ENCODE measurements around the gene NOBOX.
"Not testable (repeated sequence)": the region's sequence is repeated elsewhere in the genome, so short reads cannot be mapped to it uniquely, and the experiment has no call there.

Gene NOBOX

DNA sequence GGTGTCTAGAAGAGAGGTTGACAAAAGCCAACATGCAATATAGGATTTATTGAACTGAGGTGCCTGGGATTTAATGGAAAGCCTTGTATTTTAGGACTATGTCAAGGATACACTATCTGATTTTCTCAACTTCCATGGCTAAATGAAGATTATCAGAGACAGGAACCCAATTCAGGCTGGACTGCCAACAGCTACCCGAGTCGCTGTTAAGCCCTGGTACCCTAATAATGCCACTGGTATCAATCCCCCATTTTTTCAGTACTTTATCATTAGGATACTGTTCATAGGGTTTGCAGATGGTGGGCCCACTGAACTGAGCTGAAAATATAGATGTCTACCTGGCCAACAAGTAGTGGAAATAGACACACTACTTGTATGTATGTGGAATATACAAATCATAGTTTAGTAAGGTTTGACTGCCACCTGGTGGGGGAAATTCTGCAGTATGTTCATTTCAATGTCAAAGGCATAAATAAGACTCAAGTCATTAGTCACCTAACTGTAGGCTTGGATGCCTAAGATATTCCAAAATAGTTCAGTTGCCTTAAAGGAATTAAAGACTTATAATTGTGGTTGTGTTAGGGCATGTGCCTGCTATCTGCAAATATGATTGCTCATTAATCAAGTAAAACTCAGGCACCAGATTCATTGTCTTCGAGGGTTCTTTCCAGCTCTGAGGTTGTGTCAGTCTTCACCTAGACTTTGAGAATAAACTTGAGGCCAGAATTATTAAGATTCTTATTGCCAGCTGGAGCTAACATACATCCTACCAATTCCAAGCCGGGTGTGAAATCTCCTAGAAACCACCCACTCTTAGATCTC lies 34.1 kb upstream of the NOBOX start:
- peak; percentile 26 for DNase-seq (ENCODE audit: extremely low read depth, insufficient read length)
- H3K4me3 ChIP-seq (replicated peaks; ENCODE audit: low read depth, low read length), result no peak overlapping the region
- H3K36me3 ChIP-seq (ENCODE audit: control insufficient read depth, insufficient read depth, low read length), result no peaks in the 10 kb centered on the region
- H3K27me3 ChIP-seq (replicated peaks; ENCODE audit: control insufficient read depth, insufficient read depth, low read length), result 0 out of 2 replicates have a peak, but pooled peaks cover 2% of the 10 kb centered on the region
- TF ChIP-seq, protein P1, sequence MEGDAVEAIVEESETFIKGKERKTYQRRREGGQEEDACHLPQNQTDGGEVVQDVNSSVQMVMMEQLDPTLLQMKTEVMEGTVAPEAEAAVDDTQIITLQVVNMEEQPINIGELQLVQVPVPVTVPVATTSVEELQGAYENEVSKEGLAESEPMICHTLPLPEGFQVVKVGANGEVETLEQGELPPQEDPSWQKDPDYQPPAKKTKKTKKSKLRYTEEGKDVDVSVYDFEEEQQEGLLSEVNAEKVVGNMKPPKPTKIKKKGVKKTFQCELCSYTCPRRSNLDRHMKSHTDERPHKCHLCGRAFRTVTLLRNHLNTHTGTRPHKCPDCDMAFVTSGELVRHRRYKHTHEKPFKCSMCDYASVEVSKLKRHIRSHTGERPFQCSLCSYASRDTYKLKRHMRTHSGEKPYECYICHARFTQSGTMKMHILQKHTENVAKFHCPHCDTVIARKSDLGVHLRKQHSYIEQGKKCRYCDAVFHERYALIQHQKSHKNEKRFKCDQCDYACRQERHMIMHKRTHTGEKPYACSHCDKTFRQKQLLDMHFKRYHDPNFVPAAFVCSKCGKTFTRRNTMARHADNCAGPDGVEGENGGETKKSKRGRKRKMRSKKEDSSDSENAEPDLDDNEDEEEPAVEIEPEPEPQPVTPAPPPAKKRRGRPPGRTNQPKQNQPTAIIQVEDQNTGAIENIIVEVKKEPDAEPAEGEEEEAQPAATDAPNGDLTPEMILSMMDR (IDR thresholded peaks at IDR 0.05; ENCODE audit: insufficient read depth, low read length, poor library complexity, severe bottlenecking), result peak; percentile 48

DNA sequence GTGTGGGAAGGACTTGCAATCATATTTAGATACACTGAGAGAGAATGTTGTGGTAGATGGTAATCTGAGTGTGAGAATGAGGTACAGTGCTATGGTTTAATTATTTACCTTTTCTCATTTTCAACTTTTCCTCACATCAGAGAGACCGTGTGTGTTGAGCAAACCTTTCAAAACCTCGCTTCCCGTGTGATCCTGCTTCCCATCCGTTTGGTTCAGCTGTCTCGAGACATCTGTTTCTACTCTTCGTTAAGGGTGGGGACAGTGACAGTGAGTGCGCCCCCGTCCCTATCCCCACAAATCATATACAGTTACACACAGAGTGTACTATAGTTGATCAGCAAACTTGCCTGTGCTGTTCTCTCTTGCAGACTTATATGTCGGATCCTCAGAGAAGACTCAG lies 33.0 kb upstream of the NOBOX start:
- no peak overlapping the region for H3K4me3 ChIP-seq (replicated peaks; ENCODE audit: low read depth, low read length)
- 0 out of 2 replicates have a peak, but pooled peaks cover 2% of the 10 kb centered on the region for H3K27me3 ChIP-seq (replicated peaks; ENCODE audit: control insufficient read depth, insufficient read depth, low read length)
- TF ChIP-seq, protein P1 (IDR thresholded peaks at IDR 0.05; ENCODE audit: insufficient read depth, low read length, poor library complexity, severe bottlenecking), result no peak
- DNase-seq (ENCODE audit: extremely low read depth, insufficient read length), result no peak
- no peaks in the 10 kb centered on the region for H3K36me3 ChIP-seq (ENCODE audit: control insufficient read depth, insufficient read depth, low read length)

DNA sequence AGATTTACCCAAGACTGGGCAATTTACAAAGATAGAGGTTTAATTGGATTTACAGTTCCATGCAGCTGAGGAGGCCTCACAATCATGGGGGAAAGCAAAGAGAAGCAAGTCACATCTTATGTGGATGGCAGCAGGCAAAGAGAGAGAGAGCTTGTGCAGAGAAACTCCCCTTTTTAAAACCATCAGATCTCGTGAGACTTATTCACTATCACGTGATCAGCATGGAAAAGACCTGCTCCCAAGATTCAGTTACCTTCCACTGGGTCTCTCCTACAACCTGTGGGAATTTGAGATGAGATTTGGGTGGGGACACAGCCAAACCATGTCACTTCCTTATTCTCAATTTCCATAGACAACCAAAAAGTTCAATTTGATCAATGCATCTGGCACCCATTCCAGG lies 24.9 kb upstream of the NOBOX start:
- DNase-seq (ENCODE audit: extremely low read depth, insufficient read length), result no peak
- Histone ChIP-seq H3K4me3 (replicated peaks; ENCODE audit: low read depth, low read length) (no peak overlapping the region), H3K36me3 (ENCODE audit: control insufficient read depth, insufficient read depth, low read length) (no peaks in the 10 kb centered on the region), H3K27me3 (replicated peaks; ENCODE audit: control insufficient read depth, insufficient read depth, low read length) (no peaks in the 10 kb centered on the region)
- TF ChIP-seq, protein P1 (IDR thresholded peaks at IDR 0.05; ENCODE audit: insufficient read depth, low read length, poor library complexity, severe bottlenecking), result no peak

DNA sequence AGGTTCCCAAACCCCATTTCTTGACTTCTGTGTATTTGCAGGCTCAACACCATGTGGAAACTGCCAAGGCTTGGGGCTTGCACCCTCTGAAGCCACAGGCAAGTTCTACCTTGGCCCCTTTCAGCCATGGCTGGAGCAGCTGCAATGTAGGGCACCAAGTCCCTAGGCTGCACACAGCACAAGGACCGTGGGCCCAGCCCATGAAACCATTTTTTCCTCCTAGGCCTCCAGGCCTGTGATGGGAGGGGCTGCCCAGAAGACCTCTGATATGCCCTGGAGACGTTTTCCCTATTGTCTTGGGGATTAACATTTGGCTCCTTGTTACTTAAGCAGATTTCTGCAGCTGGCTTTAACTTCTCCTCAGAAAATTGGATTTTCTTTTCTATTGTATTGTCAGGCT lies 24.0 kb upstream of the NOBOX start:
- H3K36me3 ChIP-seq (ENCODE audit: control insufficient read depth, insufficient read depth, low read length); H3K4me3 ChIP-seq (replicated peaks; ENCODE audit: low read depth, low read length); H3K27me3 ChIP-seq (replicated peaks; ENCODE audit: control insufficient read depth, insufficient read depth, low read length); DNase-seq (ENCODE audit: extremely low read depth, insufficient read length): not testable (repeated sequence)

DNA sequence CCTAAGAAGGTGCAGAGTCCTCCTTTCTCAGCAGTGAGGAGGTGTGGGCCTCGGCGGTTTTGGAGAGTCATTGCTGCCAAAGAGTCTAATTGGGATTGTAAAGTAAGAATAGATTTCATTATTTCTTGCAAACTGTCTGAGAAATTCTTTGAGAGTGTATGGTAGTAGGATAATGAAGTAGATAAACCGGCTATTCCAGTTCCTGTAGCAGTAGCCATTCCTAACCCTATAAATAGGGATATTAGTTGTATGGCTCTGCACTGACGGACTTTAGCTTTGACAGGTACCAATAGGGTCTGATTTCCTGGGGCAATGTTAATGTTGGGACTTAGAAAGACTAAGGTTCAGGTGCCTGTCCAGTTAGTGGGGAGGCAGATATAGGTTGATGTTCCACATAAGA lies 15.4 kb upstream of the NOBOX start:
- H3K4me3 ChIP-seq (replicated peaks; ENCODE audit: low read depth, low read length); H3K27me3 ChIP-seq (replicated peaks; ENCODE audit: control insufficient read depth, insufficient read depth, low read length); DNase-seq (ENCODE audit: extremely low read depth, insufficient read length); H3K36me3 ChIP-seq (ENCODE audit: control insufficient read depth, insufficient read depth, low read length): not testable (repeated sequence)

DNA sequence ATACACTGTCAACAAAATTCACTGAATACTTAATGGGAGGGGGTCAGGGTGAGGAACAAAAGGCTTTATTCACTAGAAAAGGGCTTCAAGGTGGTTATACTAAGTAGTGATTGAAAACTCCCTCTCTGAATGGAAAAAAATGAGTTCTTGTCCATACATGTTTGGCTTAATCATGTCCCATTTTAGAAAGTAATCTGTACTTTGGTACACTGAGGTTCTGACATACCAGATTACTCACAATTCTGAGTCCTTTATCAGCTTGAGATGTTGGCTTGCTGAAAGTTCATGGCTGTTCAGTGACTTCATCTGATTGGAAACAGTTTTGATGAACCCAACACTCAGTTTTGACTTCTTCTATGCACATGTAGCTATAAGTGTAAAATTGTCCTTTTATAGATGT lies 12.8 kb upstream of the NOBOX start:
- Histone ChIP-seq H3K36me3 (ENCODE audit: control insufficient read depth, insufficient read depth, low read length) (no peaks in the 10 kb centered on the region), H3K4me3 (replicated peaks; ENCODE audit: low read depth, low read length) (no peak overlapping the region), H3K27me3 (replicated peaks; ENCODE audit: control insufficient read depth, insufficient read depth, low read length) (no peaks in the 10 kb centered on the region)
- no peak for DNase-seq (ENCODE audit: extremely low read depth, insufficient read length)
- TF ChIP-seq, protein P1 (IDR thresholded peaks at IDR 0.05; ENCODE audit: insufficient read depth, low read length, poor library complexity, severe bottlenecking), result no peak

Data from GM06990 (cell line).